BJ (cell line): ENCODE data around the gene PAPOLB. TPM values are rescaled to one million over a fixed set of nuclear protein-coding genes. Genes with fewer than 3 reads are reported as not detected.

Experiments
- CTCF ChIA-PET: fragments of 350-600 bp; formaldehyde crosslinking; extraction: SDS; loops from one replicate; lab custom pipeline; 2021; ENCODE audit warnings: antibody characterized with exemption, inconsistent platforms; lab: Yijun Ruan, JAX
- POLR2A ChIA-PET: fragments of 300-600 bp; sonication (Branson Sonifier 250); formaldehyde crosslinking; extraction: SDS; loops from one replicate; lab custom pipeline; 2021; ENCODE audit warnings: antibody characterized with exemption; lab: Charles Lee
- DNase-seq: peaks from one replicate; pipeline ENCODE4 v3.0.0-alpha.2; 2011; ENCODE audit warnings: low read depth
- H3K27me3 ChIP-seq: 2 replicates; pipeline ENCODE4 v1.6.0; 2011; ENCODE audit warnings: low read length; ENCODE audit not compliant: control insufficient read depth, insufficient read depth
- H3K36me3 ChIP-seq: 2 replicates; pipeline ENCODE4 v1.5.1; 2011; ENCODE audit warnings: low read length; ENCODE audit not compliant: control insufficient read depth, insufficient read depth
- H3K4me3 ChIP-seq: 2 replicates; pipeline ENCODE4 v1.5.1; 2011; ENCODE audit warnings: low read depth, mild to moderate bottlenecking, control low read depth, low read length
- CTCF ChIP-seq: IDR thresholded peaks from 2 replicates; pipeline ENCODE4 v1.5.1; 2011; ENCODE audit warnings: low read depth, mild to moderate bottlenecking, control low read depth, inconsistent platforms, low read length, moderate library complexity; ENCODE audit not compliant: insufficient read depth
- polyA plus RNA-seq: library from polyadenylated mRNA; depleted of rRNA; stranded (reverse); fragments of >200 nt; gene quantifications from 2 replicates; pipeline ENCODE4 v1.2.3, GENCODE V29; 2011

PAPOLB gene
- polyA plus RNA-seq, 1 experiment, result 0.01 TPM

DNA sequence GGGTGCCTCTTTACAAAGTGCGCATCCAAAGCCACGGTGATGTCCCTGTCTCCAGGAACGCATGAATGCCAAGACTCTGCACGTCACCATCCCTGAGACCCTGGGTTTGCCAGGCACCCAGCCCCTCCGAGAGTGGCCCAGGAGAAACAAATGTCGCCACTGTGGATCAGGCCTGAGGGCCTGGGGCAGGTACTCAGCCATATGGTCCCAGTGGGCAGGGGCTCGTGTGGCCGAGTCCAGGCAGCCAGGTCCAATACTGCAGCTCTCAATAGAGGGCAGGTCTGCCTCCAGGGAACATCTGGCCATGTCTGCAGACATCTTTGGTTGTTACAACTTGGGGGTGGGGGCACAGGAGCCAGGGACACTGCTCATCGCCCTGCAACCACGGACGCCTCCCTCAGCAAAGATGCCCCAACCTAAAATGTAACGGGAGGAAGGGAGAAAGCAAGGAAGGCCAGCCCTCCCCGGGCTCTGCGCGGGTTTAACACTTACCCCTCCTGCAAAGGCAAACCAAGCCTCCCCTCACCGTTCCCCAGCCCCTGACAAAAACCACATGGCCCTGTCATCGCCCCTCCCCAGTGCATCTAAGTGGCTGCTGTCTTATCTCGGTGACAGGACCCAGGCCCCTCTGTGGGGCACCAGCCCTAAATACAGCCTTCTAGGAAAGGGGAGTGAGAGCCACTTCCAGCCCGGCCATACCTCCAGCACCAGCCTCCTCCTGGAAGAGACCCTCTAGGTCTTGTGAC, 10.3 kb upstream of the PAPOLB start:
- Histone ChIP-seq H3K27me3 (no peaks in the 10 kb centered on the region), H3K4me3 (no peak overlapping the region), H3K36me3 (no peaks in the 10 kb centered on the region)
- TF ChIP-seq CTCF, result no peak
- ChIA-PET CTCF (interaction anchor here (1.0 kb wide), 1 partner anchor 11 kb away, joined by 3 read pairs; the partner anchor contains the start of gene RADIL), POLR2A (no interaction called here)
- DNase-seq, result no peak

GRCh38 chr7:4871056-4871680, 9.3 kb upstream of the PAPOLB start:
- POLR2A ChIA-PET, result no interaction called here
- CTCF ChIA-PET, result interaction anchor here (1.0 kb wide), 1 partner anchor 12 kb away, joined by 3 read pairs; the partner anchor contains the start of gene RADIL
- no peak for TF ChIP-seq CTCF
- Histone ChIP-seq H3K27me3 (no peaks in the 10 kb centered on the region), H3K36me3 (no peaks in the 10 kb centered on the region), H3K4me3 (no peak overlapping the region)
- no peak for DNase-seq

GRCh38 chr7:4868493-4868892, 6.7 kb upstream of the PAPOLB start:
- H3K27me3 ChIP-seq, result no peaks in the 10 kb centered on the region
- POLR2A ChIA-PET, result no interaction called here
- no peak for DNase-seq
- H3K36me3 ChIP-seq, result no peaks in the 10 kb centered on the region
- no peak for TF ChIP-seq CTCF
- CTCF ChIA-PET, result interaction anchor here (0.6 kb wide), 1 partner anchor 272 kb away, joined by 3 read pairs; no protein-coding TSS in a partner anchor
- H3K4me3 ChIP-seq, result no peak overlapping the region

DNA sequence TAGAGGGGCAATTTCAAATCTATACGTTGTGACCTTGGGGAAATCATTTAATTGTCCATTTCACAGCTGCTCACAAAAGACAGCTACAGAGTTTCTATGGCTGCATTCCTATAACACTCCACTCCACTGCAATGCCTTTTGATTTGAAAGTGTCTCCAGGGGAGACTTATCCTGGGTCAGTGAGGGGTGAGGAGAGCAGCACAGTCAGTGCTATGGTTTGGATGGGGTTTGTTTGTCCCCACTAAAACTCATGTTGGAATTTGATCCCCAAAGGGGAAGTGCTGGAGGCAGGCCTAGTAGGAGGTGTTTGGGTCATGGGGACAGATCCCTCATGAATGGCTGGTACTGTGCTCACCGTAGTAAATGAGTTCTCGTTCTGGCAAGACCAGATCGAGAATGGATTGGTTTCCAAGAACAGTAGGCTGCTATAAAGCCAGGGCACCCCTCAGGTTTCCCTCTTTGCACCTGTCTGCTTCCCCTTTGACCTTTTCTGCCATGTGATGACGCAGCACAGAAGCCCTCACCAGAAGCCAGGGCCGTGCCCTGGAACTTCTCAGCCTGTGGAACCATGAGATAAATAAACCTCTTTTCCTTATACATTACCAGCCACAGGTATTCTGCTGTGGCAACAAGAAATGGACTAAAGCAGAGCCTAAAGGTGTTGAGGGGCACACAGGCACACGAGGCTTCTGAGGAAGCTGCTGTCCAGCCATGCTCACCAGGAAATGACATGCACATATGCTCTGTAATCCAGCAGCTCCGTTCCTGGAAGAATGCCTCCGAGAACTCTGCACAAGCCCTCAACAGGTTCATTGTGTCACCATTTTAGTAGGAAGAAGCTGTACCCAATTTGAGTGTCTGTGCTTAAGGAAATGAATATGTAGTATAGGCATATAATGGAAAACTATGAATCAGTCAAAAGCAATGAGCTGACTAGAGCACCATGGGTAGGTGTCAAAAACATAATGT, 5.0 kb upstream of the PAPOLB start:
- TF ChIP-seq CTCF, result no peak
- Histone ChIP-seq H3K36me3 (no peaks in the 10 kb centered on the region), H3K27me3 (0 out of 2 replicates have a peak, but pooled peaks cover 1% of the 10 kb centered on the region), H3K4me3 (no peak overlapping the region)
- CTCF ChIA-PET, result interaction anchor here (0.8 kb wide), 1 partner anchor 69 kb away, joined by 4 read pairs; no protein-coding TSS in a partner anchor
- no peak for DNase-seq
- POLR2A ChIA-PET, result no interaction called here
